NCI-H526 (cell line): Measurements from ENCODE around the gene WDR76.

Source experiments
- DNase-seq, 2 experiments: peaks; one replicate each; lab custom pipeline; 2025; lab: John Stamatoyannopoulos, UW

WDR76 gene

DNA sequence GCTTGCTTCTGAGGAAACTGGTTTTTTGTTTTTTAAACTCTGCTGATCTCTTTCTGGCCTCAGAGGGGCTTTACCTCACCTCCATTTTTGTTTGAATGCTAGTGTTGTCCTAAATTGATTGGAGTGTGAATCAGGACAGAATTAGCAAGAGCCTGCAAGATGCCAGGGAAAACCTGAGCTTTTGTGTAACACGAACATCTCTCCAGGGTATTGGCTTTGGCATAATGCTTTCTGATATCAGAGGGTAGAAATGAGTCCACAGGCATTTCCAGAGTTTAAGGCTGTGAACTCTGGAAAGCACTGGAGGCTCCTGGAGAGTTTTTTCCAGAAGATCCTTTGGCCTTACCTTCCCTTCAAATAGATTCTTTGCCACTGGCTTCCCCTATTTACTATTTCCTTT, 87.1 kb downstream of the WDR76 start:
- DNase-seq: no peak

- no peak for DNase-seq
These were observed 89.0 kb downstream of the WDR76 start for GRCh38 chr15:43915631-43916325.

GRCh38 chr15:43916326-43916660, 89.5 kb downstream of the WDR76 start:
- DNase-seq: no peak
